A673 (cell line): ENCODE results near the gene ALOX12B. TPM values are rescaled to one million over a fixed set of nuclear protein-coding genes. Genes with fewer than 3 reads are reported as not detected.

Source experiments
- BruUV-seq: library from RNA; stranded (reverse); fragments of 400-500 nt; replicated peaks from 2 replicates; lab custom pipeline; 2021; lab: Mats Ljungman, UMichigan
- CTCF ChIA-PET: fragments of 300-600 bp; sonication (Branson Sonifier 250); formaldehyde crosslinking; loops from one replicate; lab custom pipeline; 2022; ENCODE audit warnings: antibody characterized with exemption; lab: Charles Lee
- POLR2A ChIA-PET: fragments of 300-600 bp; sonication (Branson Sonifier 250); formaldehyde crosslinking; loops from one replicate; lab custom pipeline; 2022; ENCODE audit warnings: antibody characterized with exemption; ENCODE audit not compliant: low non-redundant PET; lab: Charles Lee
- DNase-seq: peaks from one replicate; pipeline ENCODE4 v3.0.0-alpha.2; 2015; ENCODE audit warnings: low spot score
- H3K27ac ChIP-seq: fragments of 200-600 bp; sonication (generic); 2 replicates; pipeline ENCODE4 v1.5.1; 2016; ENCODE audit warnings: mixed run types, low read depth, mild to moderate bottlenecking, mixed read lengths, antibody characterized with exemption, low read length; ENCODE audit not compliant: poor library complexity, severe bottlenecking
- H3K27me3 ChIP-seq: fragments of 200-600 bp; sonication (generic); replicated peaks from 2 replicates; pipeline ENCODE4 v1.6.1; 2017; ENCODE audit warnings: mixed run types, low read depth, mild to moderate bottlenecking, mixed read lengths, antibody characterized with exemption, low read length; ENCODE audit not compliant: insufficient read depth, poor library complexity
- H3K36me3 ChIP-seq: fragments of 200-600 bp; sonication (generic); 2 replicates; pipeline ENCODE4 v1.6.1; 2016; ENCODE audit warnings: mixed run types, mild to moderate bottlenecking, mixed read lengths, antibody characterized with exemption, low read length; ENCODE audit not compliant: insufficient read depth, poor library complexity, severe bottlenecking
- H3K4me1 ChIP-seq: fragments of 200-600 bp; sonication (generic); 2 replicates; pipeline ENCODE4 v1.6.1; 2017; ENCODE audit warnings: mixed run types, mild to moderate bottlenecking, mixed read lengths, antibody characterized with exemption, low read length; ENCODE audit not compliant: insufficient read depth, poor library complexity, severe bottlenecking
- H3K4me3 ChIP-seq: fragments of 200-600 bp; sonication (generic); 2 replicates; pipeline ENCODE4 v1.5.1; 2016; ENCODE audit warnings: low read depth, mixed run types, mild to moderate bottlenecking, mixed read lengths, low read length; ENCODE audit not compliant: poor library complexity, severe bottlenecking
- H3K9me3 ChIP-seq: fragments of 200-600 bp; sonication (generic); 2 replicates; pipeline ENCODE4 v1.6.1; 2016; ENCODE audit warnings: mixed run types, low read depth, mild to moderate bottlenecking, mixed read lengths, antibody characterized with exemption, low read length; ENCODE audit not compliant: poor library complexity, severe bottlenecking
- EZH2 ChIP-seq: fragments of 200-600 bp; sonication (generic); IDR thresholded peaks from 2 replicates; pipeline ENCODE4 v1.6.1; 2017; ENCODE audit warnings: borderline replicate concordance, low read depth, mild to moderate bottlenecking, mixed read lengths, antibody characterized with exemption, low read length; ENCODE audit not compliant: poor library complexity, severe bottlenecking
- intact Hi-C: fragments of 100-400 bp; cut with micrococcal nuclease; formaldehyde crosslinking; loops from one replicate; pipeline ENCODE4 v1.10.0; 2022; ENCODE audit not compliant: unreplicated experiment
- total RNA-seq: library from RNA; stranded (reverse); gene quantifications from 2 replicates; pipeline ENCODE4 v1.2.3, GENCODE V29; 2021
- TF ChIP-seq, protein P1 (sequence below): fragments of 300-800, 200-600 bp; sonication (generic); conservative IDR thresholded peaks from 2 replicates; pipeline ENCODE4 v1.5.1; 2017; ENCODE audit warnings: low read depth, mild to moderate bottlenecking, antibody characterized with exemption, low read length, moderate library complexity, mixed read lengths

ALOX12B gene
- total RNA-seq, 1 experiment from 2014 or later = 0.39 TPM

DNA sequence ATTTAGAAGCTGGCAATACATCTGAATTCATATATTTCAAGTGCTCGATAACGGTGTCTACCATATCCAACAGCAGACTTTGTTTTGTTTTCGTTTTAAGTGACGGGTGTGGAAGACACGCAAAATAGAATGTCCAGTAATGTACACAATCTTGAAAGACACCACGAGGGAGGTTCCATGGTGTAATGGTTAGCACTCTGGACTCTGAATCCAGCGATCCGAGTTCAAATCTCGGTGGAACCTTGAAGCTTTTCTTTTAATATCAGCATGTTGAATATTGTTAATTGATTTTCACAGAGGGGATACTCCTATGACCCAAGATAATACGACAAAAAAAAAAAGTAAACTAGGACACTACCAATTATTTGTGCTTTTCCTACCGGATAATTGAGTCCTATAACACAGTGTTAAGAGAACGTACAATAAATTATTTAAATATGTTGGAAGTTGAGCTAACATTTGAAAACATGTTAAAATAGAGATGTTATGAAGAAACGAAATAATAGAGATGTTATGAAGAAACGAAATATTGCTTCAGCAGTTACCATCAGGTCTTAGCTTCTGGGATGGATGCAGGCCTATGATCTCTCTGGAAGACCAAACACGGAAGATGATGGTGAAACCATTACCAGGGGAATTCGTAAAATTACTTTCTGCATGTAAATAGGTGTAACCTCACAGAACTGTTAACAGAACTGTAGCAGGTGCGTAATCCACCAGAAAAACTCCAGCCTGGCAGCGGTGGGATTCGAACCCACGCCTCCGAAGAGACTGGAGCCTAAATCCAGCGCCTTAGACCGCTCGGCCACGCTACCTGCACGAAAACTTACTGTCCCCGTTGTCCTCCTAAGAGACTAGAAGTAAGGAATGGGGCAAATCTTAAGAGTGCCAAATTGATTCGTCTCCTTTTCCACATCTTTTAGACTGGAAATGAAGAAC lies 32.3 kb upstream of the ALOX12B start:
- Histone ChIP-seq H3K4me1 (peaks cover 2% of the 10 kb centered on the region), H3K27ac (peak overlapping the region; percentile 56), H3K9me3 (no peaks in the 10 kb centered on the region), H3K36me3 (no peaks in the 10 kb centered on the region), H3K27me3 (no peaks in the 10 kb centered on the region), H3K4me3 (peak overlapping the region; percentile 68)
- intact Hi-C loops = loop anchor here (1.0 to 5.0 kb wide), 7 partner anchors 19 to 257 kb away; partner anchors contain the start of genes CNTROB, KRABD2 and TRAPPC1
- peak; percentile 96 for DNase-seq
- ChIA-PET POLR2A (interaction anchor here (0.7 to 1.9 kb wide), 3 partner anchors 18 to 56 kb away, joined by 3 to 12 read pairs (median 5); no protein-coding TSS in a partner anchor), CTCF (interaction anchor here (0.6 to 2.7 kb wide), 9 partner anchors 14 to 217 kb away, joined by 3 to 17 read pairs (median 3); no protein-coding TSS in a partner anchor)
- no TSS peak for BruUV-seq
- TF ChIP-seq, protein P1, sequence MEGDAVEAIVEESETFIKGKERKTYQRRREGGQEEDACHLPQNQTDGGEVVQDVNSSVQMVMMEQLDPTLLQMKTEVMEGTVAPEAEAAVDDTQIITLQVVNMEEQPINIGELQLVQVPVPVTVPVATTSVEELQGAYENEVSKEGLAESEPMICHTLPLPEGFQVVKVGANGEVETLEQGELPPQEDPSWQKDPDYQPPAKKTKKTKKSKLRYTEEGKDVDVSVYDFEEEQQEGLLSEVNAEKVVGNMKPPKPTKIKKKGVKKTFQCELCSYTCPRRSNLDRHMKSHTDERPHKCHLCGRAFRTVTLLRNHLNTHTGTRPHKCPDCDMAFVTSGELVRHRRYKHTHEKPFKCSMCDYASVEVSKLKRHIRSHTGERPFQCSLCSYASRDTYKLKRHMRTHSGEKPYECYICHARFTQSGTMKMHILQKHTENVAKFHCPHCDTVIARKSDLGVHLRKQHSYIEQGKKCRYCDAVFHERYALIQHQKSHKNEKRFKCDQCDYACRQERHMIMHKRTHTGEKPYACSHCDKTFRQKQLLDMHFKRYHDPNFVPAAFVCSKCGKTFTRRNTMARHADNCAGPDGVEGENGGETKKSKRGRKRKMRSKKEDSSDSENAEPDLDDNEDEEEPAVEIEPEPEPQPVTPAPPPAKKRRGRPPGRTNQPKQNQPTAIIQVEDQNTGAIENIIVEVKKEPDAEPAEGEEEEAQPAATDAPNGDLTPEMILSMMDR = no peak
- no peak for TF ChIP-seq EZH2

DNA sequence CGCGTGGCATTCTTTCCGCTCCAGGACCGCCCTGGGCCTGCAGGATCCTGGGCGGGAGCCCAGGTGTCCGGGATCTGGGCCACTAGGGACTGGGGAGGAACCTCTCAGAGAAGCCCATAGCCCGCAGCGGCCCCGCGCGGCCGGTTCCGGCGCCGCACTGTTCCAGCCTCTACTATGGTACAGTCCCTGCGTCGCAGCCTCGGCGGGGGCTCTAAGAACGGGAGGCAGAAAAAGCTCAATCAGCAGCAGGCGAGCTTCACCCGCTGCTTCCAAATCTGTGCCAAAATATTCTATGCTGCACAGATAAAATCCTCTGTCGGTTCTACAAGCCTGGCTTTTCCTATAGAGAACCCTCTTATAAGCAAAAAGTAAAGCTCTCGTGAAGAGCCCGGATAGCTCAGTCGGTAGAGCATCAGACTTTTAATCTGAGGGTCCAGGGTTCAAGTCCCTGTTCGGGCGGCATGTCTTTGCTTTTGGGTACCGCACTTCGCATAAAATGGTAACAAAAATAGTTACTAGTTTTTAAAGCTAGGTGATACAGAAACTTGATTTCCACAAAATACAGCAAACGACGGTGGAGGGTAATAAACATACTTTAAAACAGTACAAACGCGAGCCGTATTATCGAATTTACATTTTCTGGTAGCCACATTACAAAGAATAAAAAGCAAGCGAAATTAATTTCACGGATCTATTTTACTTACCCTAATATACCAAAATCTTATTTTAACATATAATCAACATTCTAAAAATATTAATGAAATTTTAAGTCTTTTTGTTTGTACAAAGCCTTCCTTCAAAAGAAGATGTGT lies 31.5 kb upstream of the ALOX12B start:
- no peaks in the 10 kb centered on the region for H3K36me3 ChIP-seq
- H3K27ac ChIP-seq = peak overlapping the region; percentile 29
- CTCF ChIA-PET = interaction anchor here (0.6 to 2.7 kb wide), 10 partner anchors 19 to 425 kb away, joined by 3 to 17 read pairs (median 6); no protein-coding TSS in a partner anchor
- peak; percentile 93 for DNase-seq
- BruUV-seq = no TSS peak
- intact Hi-C loops = loop anchor here (1.0 to 5.0 kb wide), 4 partner anchors 37 to 187 kb away; partner anchors contain the start of genes CNTROB and TRAPPC1
- no peaks in the 10 kb centered on the region for H3K27me3 ChIP-seq
- POLR2A ChIA-PET = interaction anchor here (0.6 to 1.9 kb wide), 5 partner anchors 19 to 433 kb away, joined by 3 to 25 read pairs (median 5); no protein-coding TSS in a partner anchor
- no peaks in the 10 kb centered on the region for H3K4me1 ChIP-seq
- TF ChIP-seq, protein P1 = peak; percentile 99
- TF ChIP-seq EZH2 = no peak
- no peaks in the 10 kb centered on the region for H3K9me3 ChIP-seq
- H3K4me3 ChIP-seq = peak overlapping the region; percentile 68
